ENCODE measurements around the gene PDZD2. TPM values are rescaled to one million over a fixed set of nuclear protein-coding genes. Genes with fewer than 3 reads are reported as not detected.
"Not testable (repeated sequence)": the region's sequence is repeated elsewhere in the genome, so short reads cannot be mapped to it uniquely, and the experiment has no call there.

PDZD2 gene
- total RNA-seq, 1 experiment from 2014 or later, result 2.2 TPM

GRCh38 chr5:31972558-31972957 lies 333.6 kb downstream of the PDZD2 start:
- Histone ChIP-seq H3K36me3 (ENCODE audit: insufficient read depth, low read length, poor library complexity, severe bottlenecking) (no peaks in the 10 kb centered on the region), H3K4me3 (ENCODE audit: low read depth, low read length, poor library complexity, severe bottlenecking) (no peak overlapping the region), H3K9me3 (ENCODE audit: low read depth, low read length, poor library complexity, severe bottlenecking) (no peaks in the 10 kb centered on the region), H3K27me3 (replicated peaks; ENCODE audit: insufficient read depth, low read depth, low read length, poor library complexity) (no peaks in the 10 kb centered on the region), H3K4me1 (ENCODE audit: insufficient read depth, low read length, poor library complexity, severe bottlenecking) (no peaks in the 10 kb centered on the region), H3K27ac (ENCODE audit: low read depth, low read length, poor library complexity, severe bottlenecking) (no peak overlapping the region)
- ChIA-PET POLR2A (ENCODE audit: low non-redundant PET) (no interaction called here), CTCF (no interaction called here)
- no peak for DNase-seq (ENCODE audit: low spot score)
- intact Hi-C loops (cut with micrococcal nuclease; ENCODE audit: unreplicated experiment), result no loop called here
- no TSS peak for BruUV-seq (replicated peaks)
- TF ChIP-seq EZH2 (IDR thresholded peaks at IDR 0.05; ENCODE audit: borderline replicate concordance, low read depth, low read length, poor library complexity, severe bottlenecking) (no peak), CTCF (conservative IDR thresholded peaks at IDR 0.05; ENCODE audit: low read depth, low read length) (no peak)

- H3K27ac ChIP-seq (ENCODE audit: low read depth, low read length, poor library complexity, severe bottlenecking); H3K9me3 ChIP-seq (ENCODE audit: low read depth, low read length, poor library complexity, severe bottlenecking); POLR2A ChIA-PET (ENCODE audit: low non-redundant PET); H3K4me3 ChIP-seq (ENCODE audit: low read depth, low read length, poor library complexity, severe bottlenecking); H3K36me3 ChIP-seq (ENCODE audit: insufficient read depth, low read length, poor library complexity, severe bottlenecking); CTCF ChIA-PET; H3K4me1 ChIP-seq (ENCODE audit: insufficient read depth, low read length, poor library complexity, severe bottlenecking); intact Hi-C loops (cut with micrococcal nuclease; ENCODE audit: unreplicated experiment); BruUV-seq (replicated peaks); H3K27me3 ChIP-seq (replicated peaks; ENCODE audit: insufficient read depth, low read depth, low read length, poor library complexity): not testable (repeated sequence)
- peak; percentile 68 for DNase-seq (ENCODE audit: low spot score)
Measured at GRCh38 chr5:31975189-31975612, 336.3 kb downstream of the PDZD2 start.

GRCh38 chr5:31976169-31976568 lies 337.2 kb downstream of the PDZD2 start:
- H3K27me3 ChIP-seq (replicated peaks; ENCODE audit: insufficient read depth, low read depth, low read length, poor library complexity), result no peaks in the 10 kb centered on the region
- no peak overlapping the region for H3K27ac ChIP-seq (ENCODE audit: low read depth, low read length, poor library complexity, severe bottlenecking)
- no peak overlapping the region for H3K4me3 ChIP-seq (ENCODE audit: low read depth, low read length, poor library complexity, severe bottlenecking)
- ChIA-PET POLR2A (ENCODE audit: low non-redundant PET) (no interaction called here), CTCF (no interaction called here)
- H3K36me3 ChIP-seq (ENCODE audit: insufficient read depth, low read length, poor library complexity, severe bottlenecking), result no peaks in the 10 kb centered on the region
- DNase-seq (ENCODE audit: low spot score), result no peak
- BruUV-seq (replicated peaks), result no TSS peak
- intact Hi-C loops (cut with micrococcal nuclease; ENCODE audit: unreplicated experiment), result no loop called here
- TF ChIP-seq CTCF (conservative IDR thresholded peaks at IDR 0.05; ENCODE audit: low read depth, low read length) (no peak), EZH2 (IDR thresholded peaks at IDR 0.05; ENCODE audit: borderline replicate concordance, low read depth, low read length, poor library complexity, severe bottlenecking) (no peak)
- no peaks in the 10 kb centered on the region for H3K9me3 ChIP-seq (ENCODE audit: low read depth, low read length, poor library complexity, severe bottlenecking)
- H3K4me1 ChIP-seq (ENCODE audit: insufficient read depth, low read length, poor library complexity, severe bottlenecking), result no peaks in the 10 kb centered on the region

- Histone ChIP-seq H3K4me1 (ENCODE audit: insufficient read depth, low read length, poor library complexity, severe bottlenecking) (no peaks in the 10 kb centered on the region), H3K9me3 (ENCODE audit: low read depth, low read length, poor library complexity, severe bottlenecking) (no peaks in the 10 kb centered on the region), H3K4me3 (ENCODE audit: low read depth, low read length, poor library complexity, severe bottlenecking) (no peak overlapping the region), H3K27me3 (replicated peaks; ENCODE audit: insufficient read depth, low read depth, low read length, poor library complexity) (no peaks in the 10 kb centered on the region), H3K36me3 (ENCODE audit: insufficient read depth, low read length, poor library complexity, severe bottlenecking) (no peaks in the 10 kb centered on the region), H3K27ac (ENCODE audit: low read depth, low read length, poor library complexity, severe bottlenecking) (no peak overlapping the region)
- DNase-seq (ENCODE audit: low spot score), result no peak
- TF ChIP-seq EZH2 (IDR thresholded peaks at IDR 0.05; ENCODE audit: borderline replicate concordance, low read depth, low read length, poor library complexity, severe bottlenecking) (no peak), CTCF (conservative IDR thresholded peaks at IDR 0.05; ENCODE audit: low read depth, low read length) (no peak)
- CTCF ChIA-PET, result no interaction called here
- BruUV-seq (replicated peaks), result no TSS peak
- intact Hi-C loops (cut with micrococcal nuclease; ENCODE audit: unreplicated experiment), result no loop called here
- POLR2A ChIA-PET (ENCODE audit: low non-redundant PET), result no interaction called here
Measured at GRCh38 chr5:31981361-31981945, 342.5 kb downstream of the PDZD2 start.
